GM19025 (cell line): ENCODE data around the gene TNPO1.

ENCODE experiments used
- ATAC-seq: cut with Tn5 transposase; IDR thresholded peaks from one replicate; pipeline ENCODE4 v1.9.1; 2021; ENCODE audit warnings: mild to moderate bottlenecking, low read depth, moderate library complexity; ENCODE audit not compliant: unreplicated experiment

TNPO1 gene

GRCh38 chr5:72849546-72849945 is 33.1 kb downstream of the TNPO1 start:
- no peak for ATAC-seq

GRCh38 chr5:72850113-72850512 is 33.7 kb downstream of the TNPO1 start:
- ATAC-seq = no peak

- no peak for ATAC-seq
Observed at GRCh38 chr5:72852356-72852755, 35.9 kb downstream of the TNPO1 start.

DNA sequence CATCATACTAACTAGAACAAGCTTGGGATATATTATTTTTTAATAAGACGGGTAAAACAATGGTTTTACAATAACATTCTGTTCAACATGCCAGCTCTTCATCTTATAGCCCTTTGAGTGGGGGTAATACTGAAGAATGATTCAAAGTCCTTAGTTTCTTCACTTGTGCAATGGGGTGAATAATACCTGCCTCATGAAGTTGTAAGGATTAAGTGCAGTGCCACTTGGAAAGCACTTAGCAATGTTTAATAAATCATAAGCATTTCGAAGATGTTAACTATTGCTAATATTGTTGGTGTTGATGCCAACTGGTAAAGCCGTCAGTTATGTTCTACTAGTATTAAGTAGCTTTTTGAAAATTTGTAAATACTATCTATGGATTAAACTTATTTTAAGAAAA is 38.0 kb downstream of the TNPO1 start:
- no peak for ATAC-seq

GRCh38 chr5:72855821-72856220 is 39.4 kb downstream of the TNPO1 start:
- no peak for ATAC-seq

DNA sequence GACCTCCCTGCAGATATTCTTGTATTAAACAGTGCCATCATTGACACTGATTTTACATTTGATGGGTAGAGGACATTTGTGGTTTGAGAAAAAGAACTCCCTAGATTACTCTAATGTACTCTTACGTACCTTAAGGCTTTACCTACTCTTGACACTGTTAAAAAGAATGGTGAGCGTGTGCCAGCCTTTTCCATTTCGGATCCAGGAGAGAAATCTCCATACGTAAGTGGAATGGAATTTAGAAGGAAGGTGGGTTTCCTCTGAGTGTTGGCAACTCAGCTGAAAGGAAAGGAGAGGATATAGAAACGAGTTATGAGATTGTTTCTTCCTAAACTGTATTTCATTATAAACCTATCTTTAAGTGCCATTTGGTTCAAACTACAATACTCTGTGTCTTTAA is 40.9 kb downstream of the TNPO1 start:
- no peak for ATAC-seq

DNA sequence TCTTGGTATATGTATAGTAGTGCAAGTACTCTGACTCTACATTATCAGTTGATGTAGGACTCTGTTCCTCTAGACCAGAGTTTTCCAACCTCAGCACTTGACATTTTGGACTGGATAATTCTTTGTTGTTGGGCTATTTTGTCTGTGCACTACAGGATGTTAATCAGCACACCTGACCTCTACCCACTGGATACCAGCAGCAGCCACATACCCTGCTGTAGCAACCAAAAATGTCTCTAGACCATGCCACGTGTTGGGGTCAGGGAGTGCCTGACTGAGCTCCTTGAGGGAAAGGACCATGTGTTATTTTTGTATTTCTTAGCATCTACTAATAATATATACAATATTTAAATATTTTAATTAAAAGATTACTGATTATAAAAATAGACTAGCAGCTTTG is 42.7 kb downstream of the TNPO1 start:
- ATAC-seq = no peak

GRCh38 chr5:72860499-72860898 is 44.0 kb downstream of the TNPO1 start:
- no peak for ATAC-seq

- ATAC-seq = no peak
Observed at GRCh38 chr5:72871366-72872024, 55.0 kb downstream of the TNPO1 start.

- ATAC-seq = no peak
Observed at GRCh38 chr5:72878854-72879253, 62.4 kb downstream of the TNPO1 start.

GRCh38 chr5:72882989-72883388 is 66.5 kb downstream of the TNPO1 start:
- no peak for ATAC-seq

GRCh38 chr5:72883850-72884249 is 67.4 kb downstream of the TNPO1 start:
- ATAC-seq = no peak

DNA sequence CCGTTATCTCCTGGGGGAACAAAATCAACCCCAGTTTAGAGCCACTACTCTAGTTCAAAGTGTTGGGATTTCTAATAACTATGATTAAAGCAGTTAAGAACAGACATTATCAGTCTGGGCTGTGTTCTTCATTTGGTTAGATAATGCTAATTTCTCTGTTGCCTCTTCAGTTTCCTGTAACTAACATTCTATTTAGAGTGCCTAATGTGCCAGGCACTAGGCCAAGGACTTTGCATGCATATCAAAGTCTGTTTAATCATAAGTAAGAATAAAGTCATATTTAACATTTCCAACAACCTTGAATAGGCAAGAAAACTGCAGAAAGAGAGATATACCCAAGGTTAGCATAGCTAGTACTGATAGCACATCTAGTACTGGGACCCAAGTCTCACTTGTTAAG is 68.4 kb downstream of the TNPO1 start:
- no peak for ATAC-seq

DNA sequence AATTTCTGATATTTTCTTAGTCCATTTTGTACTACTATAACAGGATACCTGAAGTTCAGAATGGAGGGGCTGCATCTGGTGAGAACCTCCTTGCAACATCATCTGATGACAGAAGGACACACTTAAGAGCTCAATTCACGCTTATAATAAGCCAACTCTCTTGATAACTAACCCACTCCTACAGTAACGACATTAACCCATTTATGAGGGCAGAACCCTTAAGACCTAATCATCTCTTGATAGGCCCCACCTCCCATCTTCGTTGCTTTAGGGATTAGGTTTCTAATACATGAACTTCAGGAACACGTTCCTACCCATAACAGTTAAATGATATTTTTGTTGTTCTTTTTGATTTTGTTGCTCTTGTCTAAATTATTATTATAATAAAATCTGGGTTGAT is 69.4 kb downstream of the TNPO1 start:
- no peak for ATAC-seq

- no peak for ATAC-seq
Observed at GRCh38 chr5:72888595-72888994, 72.1 kb downstream of the TNPO1 start.

DNA sequence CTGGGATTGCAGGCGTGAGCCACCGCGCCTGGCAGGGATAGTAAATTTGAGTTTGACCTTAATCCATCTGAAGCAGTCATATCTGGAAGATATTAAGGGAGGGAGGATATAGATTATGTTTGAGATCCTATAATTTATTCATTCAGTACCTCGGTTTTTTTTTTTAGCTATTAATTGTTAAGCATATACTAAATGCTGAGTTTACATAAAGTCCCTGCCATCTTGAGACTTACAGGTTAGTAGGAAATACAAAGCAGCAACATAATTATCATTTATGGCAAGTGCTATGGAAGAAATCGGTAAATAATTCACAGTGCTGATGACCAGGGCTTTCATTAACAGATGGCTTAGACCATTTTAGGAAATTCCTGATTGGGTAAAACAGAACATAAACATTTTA is 72.9 kb downstream of the TNPO1 start:
- no peak for ATAC-seq

- no peak for ATAC-seq
Observed at GRCh38 chr5:72892846-72893245, 76.4 kb downstream of the TNPO1 start.

- no peak for ATAC-seq
Observed at GRCh38 chr5:72895758-72896157, 79.3 kb downstream of the TNPO1 start.

GRCh38 chr5:72906806-72907205 is 90.3 kb downstream of the TNPO1 start:
- ATAC-seq = no peak

DNA sequence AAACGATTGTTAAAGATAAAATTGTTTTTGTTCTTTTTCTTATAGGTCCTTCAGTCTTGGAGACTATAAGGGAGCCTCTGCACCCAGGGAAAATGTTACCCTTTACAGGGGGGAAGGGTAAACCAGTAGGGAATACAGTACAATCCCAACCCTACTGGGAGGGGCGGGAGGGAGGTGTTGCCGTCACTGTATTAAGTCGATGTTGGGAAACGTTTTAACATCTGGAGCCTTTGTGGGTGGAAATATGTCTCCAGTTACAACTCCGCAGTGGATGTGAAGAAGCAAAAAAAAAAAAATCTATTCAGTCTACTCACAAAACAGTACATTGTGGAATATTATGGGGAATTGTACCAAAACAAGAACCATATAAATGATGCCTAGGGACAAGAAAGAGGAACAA is 92.2 kb downstream of the TNPO1 start:
- no peak for ATAC-seq

DNA sequence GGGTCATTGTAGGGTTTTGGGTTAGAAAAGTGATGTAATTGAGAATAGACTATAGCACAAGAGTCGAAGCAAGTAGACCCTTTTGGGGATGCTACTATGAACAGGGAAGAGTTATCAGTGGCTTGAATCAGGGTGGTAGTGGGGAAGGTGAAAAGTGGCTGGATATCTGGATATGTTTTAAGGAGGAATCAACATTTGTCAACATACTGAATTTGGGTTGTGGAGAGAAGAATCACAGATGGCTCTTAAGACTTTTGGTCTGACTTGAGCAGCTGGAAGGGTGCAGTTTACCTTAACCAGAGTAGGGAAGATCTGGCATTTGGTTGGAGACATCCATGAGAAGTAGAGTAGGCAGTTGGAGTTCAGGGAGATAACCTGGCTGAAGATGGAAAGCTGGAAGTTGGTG is 100.9 kb downstream of the TNPO1 start:
- no peak for ATAC-seq

DNA sequence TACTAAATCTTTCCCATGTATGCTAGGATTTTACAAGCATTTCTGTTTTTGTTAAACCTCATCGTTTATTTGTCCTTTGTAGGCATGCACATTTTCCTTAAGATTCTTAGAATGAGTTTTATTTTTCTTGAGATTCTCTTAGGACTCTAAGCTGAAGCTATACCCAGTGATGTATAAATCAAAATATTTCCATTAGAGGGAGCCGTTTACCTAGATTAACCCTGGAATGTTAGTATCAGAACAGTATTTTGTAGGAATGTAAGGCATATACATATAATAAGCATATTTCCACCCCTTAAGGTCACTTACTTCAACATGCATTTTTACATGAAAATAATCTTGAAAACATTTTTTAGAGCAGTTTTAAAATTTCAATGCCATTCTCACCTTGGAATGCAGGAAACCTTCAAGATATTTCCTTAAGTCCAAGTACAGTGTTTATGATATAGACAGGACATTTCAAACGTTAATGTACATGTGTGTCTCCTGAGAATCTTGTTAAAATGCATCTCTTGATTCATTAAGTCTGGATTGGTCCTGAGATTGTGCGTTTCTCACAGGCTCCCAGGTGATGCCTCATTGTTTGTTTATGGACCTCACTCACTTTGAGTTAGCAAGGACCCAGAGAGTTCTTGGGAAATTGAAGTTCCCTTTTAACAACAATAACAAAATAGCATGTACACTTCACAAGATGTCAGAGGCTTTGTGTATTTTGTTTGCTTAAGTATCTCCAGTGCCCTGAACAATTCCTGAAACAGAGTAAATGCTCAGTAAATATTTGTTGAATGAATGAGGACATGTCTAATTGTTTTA is 104.4 kb downstream of the TNPO1 start:
- ATAC-seq = no peak
